WTC11 (cell line): ENCODE measurements around the gene SMYD3. TPM values are rescaled to one million over a fixed set of nuclear protein-coding genes. Genes with fewer than 3 reads are reported as not detected.

Experiments used
- ATAC-seq: fragments of 200-7000 bp; cut with Tn5 transposase; 2 replicates; pipeline ENCODE4 v1.10.0; 2021; ENCODE audit warnings: mild to moderate bottlenecking, moderate library complexity
- CTCF ChIA-PET: fragments of 300-600 bp; sonication (Branson Sonifier 250); formaldehyde crosslinking; loops from one replicate; lab custom pipeline; 2021; ENCODE audit warnings: antibody characterized with exemption; lab: Charles Lee
- POLR2A ChIA-PET: fragments of 350-600 bp; sonication (Branson Sonifier 250); formaldehyde crosslinking; loops from one replicate; lab custom pipeline; 2021; ENCODE audit warnings: antibody characterized with exemption; lab: Charles Lee
- DNase-seq: peaks from one replicate; pipeline ENCODE4 v3.0.0; 2021; ENCODE audit warnings: low spot score
- H3K27ac Mint-ChIP-seq: 2 replicates; pipeline ENCODE4 v1.8.0; 2021; ENCODE audit warnings: mixed read lengths
- H3K27me3 Mint-ChIP-seq: 2 replicates; pipeline ENCODE4 v1.8.0; 2021; ENCODE audit warnings: low read depth, mild to moderate bottlenecking, moderate library complexity, mixed read lengths
- H3K36me3 Mint-ChIP-seq: 2 replicates; pipeline ENCODE4 v1.8.0; 2021; ENCODE audit warnings: mixed read lengths
- H3K4me1 Mint-ChIP-seq: 2 replicates; pipeline ENCODE4 v1.8.0; 2022; ENCODE audit warnings: mixed read lengths
- H3K4me3 Mint-ChIP-seq: 2 replicates; pipeline ENCODE4 v1.8.0; 2021; ENCODE audit warnings: mild to moderate bottlenecking, moderate library complexity, mixed read lengths
- H3K9me3 Mint-ChIP-seq: 2 replicates; pipeline ENCODE4 v1.8.0; 2021; ENCODE audit warnings: mixed read lengths
- CBFB ChIP-seq: sonication (generic); formaldehyde crosslinking; IDR thresholded peaks from 2 replicates; pipeline ENCODE4 v1.8.1; 2022; ENCODE audit warnings: mild to moderate bottlenecking, low read depth, missing genetic modification reagents
- ELF4 ChIP-seq: sonication (generic); formaldehyde crosslinking; IDR thresholded peaks from 2 replicates; pipeline ENCODE4 v1.8.1; 2022; ENCODE audit warnings: low read depth, mild to moderate bottlenecking, moderate library complexity, missing genetic modification reagents
- HMGA2 ChIP-seq: fragments of 250-450 bp; sonication (Bioruptor Pico); IDR thresholded peaks from 2 replicates; pipeline ENCODE4 v1.4.0; 2021; ENCODE audit warnings: mild to moderate bottlenecking, moderate library complexity
- NFE2L1 ChIP-seq: sonication (generic); formaldehyde crosslinking; IDR thresholded peaks from 2 replicates; pipeline ENCODE4 v1.8.1; 2023; ENCODE audit warnings: missing genetic modification reagents
- OVOL2 ChIP-seq: fragments of 250-450 bp; sonication (Bioruptor Pico); IDR thresholded peaks from 2 replicates; pipeline ENCODE4 v1.9.0; 2021; ENCODE audit warnings: mild to moderate bottlenecking, borderline replicate concordance
- SMAD3 ChIP-seq: sonication (generic); formaldehyde crosslinking; IDR thresholded peaks from 2 replicates; pipeline ENCODE4 v1.8.0; 2022; ENCODE audit warnings: missing genetic modification reagents, mild to moderate bottlenecking, borderline replicate concordance
- SP1 ChIP-seq: sonication (generic); formaldehyde crosslinking; conservative IDR thresholded peaks from 2 replicates; pipeline ENCODE4 v1.8.1; 2022; ENCODE audit warnings: missing genetic modification reagents
- TCF7 ChIP-seq: sonication (generic); formaldehyde crosslinking; IDR thresholded peaks from 2 replicates; pipeline ENCODE4 v1.8.0; 2022; ENCODE audit warnings: mild to moderate bottlenecking, low read depth, missing genetic modification reagents, moderate library complexity
- TEAD4 ChIP-seq: sonication (generic); formaldehyde crosslinking; IDR thresholded peaks from 2 replicates; pipeline ENCODE4 v1.8.0; 2022; ENCODE audit warnings: mild to moderate bottlenecking, missing genetic modification reagents
- TP53 ChIP-seq: sonication (generic); formaldehyde crosslinking; IDR thresholded peaks from 2 replicates; pipeline ENCODE4 v1.8.1; 2023; ENCODE audit warnings: mild to moderate bottlenecking, missing genetic modification reagents
- ZNF121 ChIP-seq: sonication (generic); formaldehyde crosslinking; IDR thresholded peaks from 2 replicates; pipeline ENCODE4 v1.8.0; 2023; ENCODE audit warnings: missing genetic modification reagents
- ZNF138 ChIP-seq: sonication (generic); formaldehyde crosslinking; conservative IDR thresholded peaks from 2 replicates; pipeline ENCODE4 v1.8.1; 2022; ENCODE audit warnings: mild to moderate bottlenecking, moderate library complexity, missing genetic modification reagents
- ZNF219 ChIP-seq: sonication (generic); formaldehyde crosslinking; IDR thresholded peaks from 2 replicates; pipeline ENCODE4 v1.8.0; 2023; ENCODE audit warnings: missing genetic modification reagents, mild to moderate bottlenecking, borderline replicate concordance
- ZNF263 ChIP-seq: sonication (generic); formaldehyde crosslinking; IDR thresholded peaks from 2 replicates; pipeline ENCODE4 v1.8.1; 2022; ENCODE audit warnings: low read depth, mild to moderate bottlenecking, moderate library complexity, missing genetic modification reagents
- ZNF317 ChIP-seq: sonication (generic); formaldehyde crosslinking; IDR thresholded peaks from 2 replicates; pipeline ENCODE4 v1.8.1; 2023; ENCODE audit warnings: low read depth, mild to moderate bottlenecking, moderate library complexity, missing genetic modification reagents, borderline replicate concordance
- total RNA-seq: library from RNA; stranded (reverse); gene quantifications from 3 replicates; pipeline ENCODE4 v1.2.3, GENCODE V29; 2021
- TF ChIP-seq, protein P1 (sequence below): sonication (generic); formaldehyde crosslinking; IDR thresholded peaks from 2 replicates; pipeline ENCODE4 v1.8.1; 2023; ENCODE audit warnings: mild to moderate bottlenecking, moderate library complexity, missing genetic modification reagents
- TF ChIP-seq, protein P2 (sequence below): sonication (generic); formaldehyde crosslinking; IDR thresholded peaks from 2 replicates; pipeline ENCODE4 v1.8.1; 2023; ENCODE audit warnings: mild to moderate bottlenecking, missing genetic modification reagents, moderate library complexity
- TF ChIP-seq, protein P3 (sequence below): fragments of 250-450 bp; sonication (Bioruptor Pico); IDR thresholded peaks from 2 replicates; pipeline ENCODE4 v1.9.0; 2021; ENCODE audit warnings: mild to moderate bottlenecking
- TF ChIP-seq, protein P4 (sequence below): sonication (generic); formaldehyde crosslinking; IDR thresholded peaks from 2 replicates; pipeline ENCODE4 v1.8.1; 2023; ENCODE audit warnings: mild to moderate bottlenecking, missing genetic modification reagents, moderate library complexity
- TF ChIP-seq, protein P5 (sequence below): fragments of 250-450 bp; sonication (Bioruptor Pico); IDR thresholded peaks from 2 replicates; pipeline ENCODE4 v1.8.0; 2021; ENCODE audit warnings: mild to moderate bottlenecking
- TF ChIP-seq, protein P6 (sequence below): sonication (generic); formaldehyde crosslinking; IDR thresholded peaks from 2 replicates; pipeline ENCODE4 v1.8.1; 2022; ENCODE audit warnings: low read depth, missing genetic modification reagents, borderline replicate concordance
- TF ChIP-seq, protein P7 (sequence below): sonication (generic); formaldehyde crosslinking; IDR thresholded peaks from 2 replicates; pipeline ENCODE4 v1.8.0; 2022; ENCODE audit warnings: missing genetic modification reagents
- TF ChIP-seq, protein P8 (sequence below): sonication (generic); formaldehyde crosslinking; IDR thresholded peaks from 2 replicates; pipeline ENCODE4 v1.8.0; 2022; ENCODE audit warnings: mild to moderate bottlenecking, missing genetic modification reagents

The SMYD3 gene
- total RNA-seq, 1 experiment from 2014 or later = 21.4 TPM

DNA sequence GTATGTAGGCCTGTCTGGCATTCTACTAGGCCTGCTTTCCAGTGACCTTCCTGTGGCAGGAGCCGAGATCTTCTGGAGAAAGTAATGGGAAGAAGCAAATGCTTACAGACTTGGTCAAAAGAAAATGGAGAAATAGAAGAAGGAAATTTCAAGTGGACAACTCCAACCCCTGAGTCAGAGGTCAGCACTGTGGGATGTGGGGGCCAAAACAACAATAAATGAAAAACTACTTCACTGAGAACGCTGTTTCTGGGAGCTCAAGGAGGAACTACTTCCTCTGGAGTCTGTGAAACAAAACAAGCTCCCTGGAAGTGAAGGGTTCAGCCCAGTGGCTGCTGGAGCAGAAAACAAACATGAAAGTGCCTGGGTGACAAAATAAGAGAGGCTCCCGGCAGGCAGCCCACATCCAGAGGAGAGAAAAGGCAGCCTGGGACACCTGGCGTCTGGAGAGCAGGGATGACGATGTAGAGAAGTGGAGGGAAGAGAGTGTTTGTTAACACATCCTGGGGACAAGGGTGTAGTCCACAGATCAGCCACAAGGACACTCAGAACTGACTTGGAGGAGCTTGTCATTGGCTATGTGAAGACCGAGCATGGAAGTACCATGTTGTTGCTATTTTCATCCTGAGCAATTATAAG is 355.2 kb downstream of the SMYD3 start:
- Mint-ChIP-seq H3K4me3 (no peak overlapping the region), H3K36me3 (peaks cover 6% of the 10 kb centered on the region), H3K9me3 (peaks cover 9% of the 10 kb centered on the region), H3K27ac (peak overlapping the region; percentile 2; the same call in 1 of the 2 replicates), H3K4me1 (peaks cover 14% of the 10 kb centered on the region), H3K27me3 (no peaks in the 10 kb centered on the region)
- ATAC-seq (peak; percentile 77), DNase-seq (no peak)
- no peak for TF ChIP-seq SMAD3
- no peak for TF ChIP-seq ELF4 (CRISPR knock-in tag)
- no peak for TF ChIP-seq OVOL2
- TF ChIP-seq ZNF219 (CRISPR knock-in tag) = no peak
- no peak for TF ChIP-seq ZNF138
- TF ChIP-seq, protein P1, sequence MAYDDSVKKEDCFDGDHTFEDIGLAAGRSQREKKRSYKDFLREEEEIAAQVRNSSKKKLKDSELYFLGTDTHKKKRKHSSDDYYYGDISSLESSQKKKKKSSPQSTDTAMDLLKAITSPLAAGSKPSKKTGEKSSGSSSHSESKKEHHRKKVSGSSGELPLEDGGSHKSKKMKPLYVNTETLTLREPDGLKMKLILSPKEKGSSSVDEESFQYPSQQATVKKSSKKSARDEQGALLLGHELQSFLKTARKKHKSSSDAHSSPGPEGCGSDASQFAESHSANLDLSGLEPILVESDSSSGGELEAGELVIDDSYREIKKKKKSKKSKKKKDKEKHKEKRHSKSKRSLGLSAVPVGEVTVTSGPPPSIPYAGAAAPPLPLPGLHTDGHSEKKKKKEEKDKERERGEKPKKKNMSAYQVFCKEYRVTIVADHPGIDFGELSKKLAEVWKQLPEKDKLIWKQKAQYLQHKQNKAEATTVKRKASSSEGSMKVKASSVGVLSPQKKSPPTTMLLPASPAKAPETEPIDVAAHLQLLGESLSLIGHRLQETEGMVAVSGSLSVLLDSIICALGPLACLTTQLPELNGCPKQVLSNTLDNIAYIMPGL (CRISPR knock-in tag) = no peak
- no peak for TF ChIP-seq TP53 (CRISPR knock-in tag)
- TF ChIP-seq TCF7 (CRISPR knock-in tag) = no peak
- TF ChIP-seq NFE2L1 (CRISPR knock-in tag) = no peak
- no peak for TF ChIP-seq SP1
- TF ChIP-seq, protein P2, sequence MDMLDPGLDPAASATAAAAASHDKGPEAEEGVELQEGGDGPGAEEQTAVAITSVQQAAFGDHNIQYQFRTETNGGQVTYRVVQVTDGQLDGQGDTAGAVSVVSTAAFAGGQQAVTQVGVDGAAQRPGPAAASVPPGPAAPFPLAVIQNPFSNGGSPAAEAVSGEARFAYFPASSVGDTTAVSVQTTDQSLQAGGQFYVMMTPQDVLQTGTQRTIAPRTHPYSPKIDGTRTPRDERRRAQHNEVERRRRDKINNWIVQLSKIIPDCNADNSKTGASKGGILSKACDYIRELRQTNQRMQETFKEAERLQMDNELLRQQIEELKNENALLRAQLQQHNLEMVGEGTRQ = no peak
- TF ChIP-seq, protein P3, sequence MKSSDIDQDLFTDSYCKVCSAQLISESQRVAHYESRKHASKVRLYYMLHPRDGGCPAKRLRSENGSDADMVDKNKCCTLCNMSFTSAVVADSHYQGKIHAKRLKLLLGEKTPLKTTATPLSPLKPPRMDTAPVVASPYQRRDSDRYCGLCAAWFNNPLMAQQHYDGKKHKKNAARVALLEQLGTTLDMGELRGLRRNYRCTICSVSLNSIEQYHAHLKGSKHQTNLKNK (CRISPR knock-in tag) = no peak
- TF ChIP-seq, protein P4, sequence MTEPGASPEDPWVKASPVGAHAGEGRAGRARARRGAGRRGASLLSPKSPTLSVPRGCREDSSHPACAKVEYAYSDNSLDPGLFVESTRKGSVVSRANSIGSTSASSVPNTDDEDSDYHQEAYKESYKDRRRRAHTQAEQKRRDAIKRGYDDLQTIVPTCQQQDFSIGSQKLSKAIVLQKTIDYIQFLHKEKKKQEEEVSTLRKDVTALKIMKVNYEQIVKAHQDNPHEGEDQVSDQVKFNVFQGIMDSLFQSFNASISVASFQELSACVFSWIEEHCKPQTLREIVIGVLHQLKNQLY (CRISPR knock-in tag) = no peak
- no peak for TF ChIP-seq ZNF317 (CRISPR knock-in tag)
- TF ChIP-seq, protein P5, sequence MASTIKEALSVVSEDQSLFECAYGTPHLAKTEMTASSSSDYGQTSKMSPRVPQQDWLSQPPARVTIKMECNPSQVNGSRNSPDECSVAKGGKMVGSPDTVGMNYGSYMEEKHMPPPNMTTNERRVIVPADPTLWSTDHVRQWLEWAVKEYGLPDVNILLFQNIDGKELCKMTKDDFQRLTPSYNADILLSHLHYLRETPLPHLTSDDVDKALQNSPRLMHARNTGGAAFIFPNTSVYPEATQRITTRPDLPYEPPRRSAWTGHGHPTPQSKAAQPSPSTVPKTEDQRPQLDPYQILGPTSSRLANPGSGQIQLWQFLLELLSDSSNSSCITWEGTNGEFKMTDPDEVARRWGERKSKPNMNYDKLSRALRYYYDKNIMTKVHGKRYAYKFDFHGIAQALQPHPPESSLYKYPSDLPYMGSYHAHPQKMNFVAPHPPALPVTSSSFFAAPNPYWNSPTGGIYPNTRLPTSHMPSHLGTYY (CRISPR knock-in tag) = no peak
- no peak for TF ChIP-seq TEAD4 (CRISPR knock-in tag)
- no peak for TF ChIP-seq ZNF121 (CRISPR knock-in tag)
- TF ChIP-seq CBFB (CRISPR knock-in tag) = no peak
- POLR2A ChIA-PET = no interaction called here
- CTCF ChIA-PET = interaction anchor here (0.6 to 1.3 kb wide), 4 partner anchors 10 to 263 kb away, joined by 3 read pairs; no protein-coding TSS in a partner anchor

DNA sequence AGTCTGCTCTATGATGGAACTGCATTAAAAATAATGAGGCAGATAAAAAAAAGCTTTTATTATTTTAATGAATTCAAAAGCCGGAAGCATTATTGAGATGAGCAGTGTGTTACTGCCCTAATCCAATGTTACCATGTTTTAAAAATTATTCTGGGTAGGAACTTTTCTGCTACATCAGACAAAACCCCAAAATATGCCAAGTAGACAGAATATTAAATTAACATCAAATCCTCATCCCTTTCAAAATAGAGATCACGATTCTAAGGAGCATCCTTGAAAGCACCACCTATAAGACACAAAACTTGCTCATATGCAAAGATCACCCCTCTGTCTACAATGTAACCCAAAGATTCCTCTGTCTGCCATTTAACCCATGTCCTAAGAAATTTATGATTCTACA is 357.5 kb downstream of the SMYD3 start:
- CTCF ChIA-PET = no interaction called here
- H3K27me3 Mint-ChIP-seq = no peaks in the 10 kb centered on the region
- ATAC-seq (no peak), DNase-seq (no peak)
- peaks cover 9% of the 10 kb centered on the region for H3K9me3 Mint-ChIP-seq
- H3K4me1 Mint-ChIP-seq = peaks cover 11% of the 10 kb centered on the region
- H3K27ac Mint-ChIP-seq = no peak overlapping the region
- H3K4me3 Mint-ChIP-seq = no peak overlapping the region
- POLR2A ChIA-PET = no interaction called here
- peaks cover 6% of the 10 kb centered on the region for H3K36me3 Mint-ChIP-seq
- TF ChIP-seq, protein P6, sequence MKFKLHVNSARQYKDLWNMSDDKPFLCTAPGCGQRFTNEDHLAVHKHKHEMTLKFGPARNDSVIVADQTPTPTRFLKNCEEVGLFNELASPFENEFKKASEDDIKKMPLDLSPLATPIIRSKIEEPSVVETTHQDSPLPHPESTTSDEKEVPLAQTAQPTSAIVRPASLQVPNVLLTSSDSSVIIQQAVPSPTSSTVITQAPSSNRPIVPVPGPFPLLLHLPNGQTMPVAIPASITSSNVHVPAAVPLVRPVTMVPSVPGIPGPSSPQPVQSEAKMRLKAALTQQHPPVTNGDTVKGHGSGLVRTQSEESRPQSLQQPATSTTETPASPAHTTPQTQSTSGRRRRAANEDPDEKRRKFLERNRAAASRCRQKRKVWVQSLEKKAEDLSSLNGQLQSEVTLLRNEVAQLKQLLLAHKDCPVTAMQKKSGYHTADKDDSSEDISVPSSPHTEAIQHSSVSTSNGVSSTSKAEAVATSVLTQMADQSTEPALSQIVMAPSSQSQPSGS = no peak
- TF ChIP-seq ZNF219 (CRISPR knock-in tag) (no peak), HMGA2 (CRISPR knock-in tag) (no peak), SMAD3 (no peak), ZNF263 (CRISPR knock-in tag) (no peak)
- TF ChIP-seq, protein P7, sequence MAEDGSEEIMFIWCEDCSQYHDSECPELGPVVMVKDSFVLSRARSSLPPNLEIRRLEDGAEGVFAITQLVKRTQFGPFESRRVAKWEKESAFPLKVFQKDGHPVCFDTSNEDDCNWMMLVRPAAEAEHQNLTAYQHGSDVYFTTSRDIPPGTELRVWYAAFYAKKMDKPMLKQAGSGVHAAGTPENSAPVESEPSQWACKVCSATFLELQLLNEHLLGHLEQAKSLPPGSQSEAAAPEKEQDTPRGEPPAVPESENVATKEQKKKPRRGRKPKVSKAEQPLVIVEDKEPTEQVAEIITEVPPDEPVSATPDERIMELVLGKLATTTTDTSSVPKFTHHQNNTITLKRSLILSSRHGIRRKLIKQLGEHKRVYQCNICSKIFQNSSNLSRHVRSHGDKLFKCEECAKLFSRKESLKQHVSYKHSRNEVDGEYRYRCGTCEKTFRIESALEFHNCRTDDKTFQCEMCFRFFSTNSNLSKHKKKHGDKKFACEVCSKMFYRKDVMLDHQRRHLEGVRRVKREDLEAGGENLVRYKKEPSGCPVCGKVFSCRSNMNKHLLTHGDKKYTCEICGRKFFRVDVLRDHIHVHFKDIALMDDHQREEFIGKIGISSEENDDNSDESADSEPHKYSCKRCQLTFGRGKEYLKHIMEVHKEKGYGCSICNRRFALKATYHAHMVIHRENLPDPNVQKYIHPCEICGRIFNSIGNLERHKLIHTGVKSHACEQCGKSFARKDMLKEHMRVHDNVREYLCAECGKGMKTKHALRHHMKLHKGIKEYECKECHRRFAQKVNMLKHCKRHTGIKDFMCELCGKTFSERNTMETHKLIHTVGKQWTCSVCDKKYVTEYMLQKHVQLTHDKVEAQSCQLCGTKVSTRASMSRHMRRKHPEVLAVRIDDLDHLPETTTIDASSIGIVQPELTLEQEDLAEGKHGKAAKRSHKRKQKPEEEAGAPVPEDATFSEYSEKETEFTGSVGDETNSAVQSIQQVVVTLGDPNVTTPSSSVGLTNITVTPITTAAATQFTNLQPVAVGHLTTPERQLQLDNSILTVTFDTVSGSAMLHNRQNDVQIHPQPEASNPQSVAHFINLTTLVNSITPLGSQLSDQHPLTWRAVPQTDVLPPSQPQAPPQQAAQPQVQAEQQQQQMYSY = no peak
- TF ChIP-seq, protein P8, sequence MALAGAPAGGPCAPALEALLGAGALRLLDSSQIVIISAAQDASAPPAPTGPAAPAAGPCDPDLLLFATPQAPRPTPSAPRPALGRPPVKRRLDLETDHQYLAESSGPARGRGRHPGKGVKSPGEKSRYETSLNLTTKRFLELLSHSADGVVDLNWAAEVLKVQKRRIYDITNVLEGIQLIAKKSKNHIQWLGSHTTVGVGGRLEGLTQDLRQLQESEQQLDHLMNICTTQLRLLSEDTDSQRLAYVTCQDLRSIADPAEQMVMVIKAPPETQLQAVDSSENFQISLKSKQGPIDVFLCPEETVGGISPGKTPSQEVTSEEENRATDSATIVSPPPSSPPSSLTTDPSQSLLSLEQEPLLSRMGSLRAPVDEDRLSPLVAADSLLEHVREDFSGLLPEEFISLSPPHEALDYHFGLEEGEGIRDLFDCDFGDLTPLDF = no peak
- TF ChIP-seq, protein P3 (CRISPR knock-in tag) = no peak
